ENCODE data around the gene FANCD2. TPM values are rescaled to one million over a fixed set of nuclear protein-coding genes. Genes with fewer than 3 reads are reported as not detected.
A peak's percentile ranks its signal among the peaks of the same experiment; 100 is the strongest.
"Not testable (repeated sequence)": the region's sequence is repeated elsewhere in the genome, so short reads cannot be mapped to it uniquely, and the experiment has no call there.

The FANCD2 gene
- 5.8 and 11.6 TPM in 2 replicates for total RNA-seq

DNA sequence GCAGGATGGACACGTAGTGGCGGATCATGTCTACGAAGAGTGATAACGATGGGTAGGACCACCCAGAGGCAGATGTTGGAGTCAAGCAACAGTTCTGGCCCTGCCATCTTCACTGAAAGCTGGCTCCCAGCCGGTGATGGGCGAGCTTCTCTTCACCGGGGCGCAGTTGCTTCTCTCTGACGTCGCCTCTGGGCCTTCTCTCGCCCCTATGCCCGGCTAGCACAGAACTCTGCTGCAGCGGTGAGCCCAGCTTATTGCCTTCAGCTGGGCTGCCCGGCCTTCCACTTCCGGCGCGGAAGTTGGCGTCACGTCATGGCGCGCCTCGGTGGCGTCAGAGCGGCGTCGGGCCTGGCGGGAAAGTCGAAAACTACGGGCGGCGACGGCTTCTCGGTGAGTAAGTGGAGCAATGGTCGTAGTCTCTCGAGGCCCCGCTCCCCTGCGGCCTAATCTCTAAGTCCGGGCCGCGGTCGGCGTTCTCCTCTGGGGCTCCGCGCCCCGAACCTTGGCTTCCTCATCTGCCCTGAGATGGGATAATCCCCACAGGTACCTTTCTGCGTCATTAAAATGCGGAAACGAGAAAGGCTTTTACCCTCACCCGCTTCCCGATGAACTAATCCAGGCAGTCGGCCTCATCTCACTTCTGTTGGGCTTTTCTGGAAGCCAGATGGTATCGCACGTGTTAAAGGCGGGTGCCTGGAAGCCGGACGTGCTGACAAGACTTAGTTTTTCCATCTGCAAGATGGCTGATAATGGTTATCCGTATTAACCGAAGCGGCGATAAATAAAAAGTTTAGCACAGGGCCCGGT lies at the start of gene FANCD2:
TSS of gene FANCD2 (plus strand) at position 354 of the 807 bp plus-strand sequence. CDS start 2,221 bp downstream, outside the sequence.
- peak; percentile 90 to 93 for DNase-seq (ENCODE audit: low read depth in 2 of 2)

DNA sequence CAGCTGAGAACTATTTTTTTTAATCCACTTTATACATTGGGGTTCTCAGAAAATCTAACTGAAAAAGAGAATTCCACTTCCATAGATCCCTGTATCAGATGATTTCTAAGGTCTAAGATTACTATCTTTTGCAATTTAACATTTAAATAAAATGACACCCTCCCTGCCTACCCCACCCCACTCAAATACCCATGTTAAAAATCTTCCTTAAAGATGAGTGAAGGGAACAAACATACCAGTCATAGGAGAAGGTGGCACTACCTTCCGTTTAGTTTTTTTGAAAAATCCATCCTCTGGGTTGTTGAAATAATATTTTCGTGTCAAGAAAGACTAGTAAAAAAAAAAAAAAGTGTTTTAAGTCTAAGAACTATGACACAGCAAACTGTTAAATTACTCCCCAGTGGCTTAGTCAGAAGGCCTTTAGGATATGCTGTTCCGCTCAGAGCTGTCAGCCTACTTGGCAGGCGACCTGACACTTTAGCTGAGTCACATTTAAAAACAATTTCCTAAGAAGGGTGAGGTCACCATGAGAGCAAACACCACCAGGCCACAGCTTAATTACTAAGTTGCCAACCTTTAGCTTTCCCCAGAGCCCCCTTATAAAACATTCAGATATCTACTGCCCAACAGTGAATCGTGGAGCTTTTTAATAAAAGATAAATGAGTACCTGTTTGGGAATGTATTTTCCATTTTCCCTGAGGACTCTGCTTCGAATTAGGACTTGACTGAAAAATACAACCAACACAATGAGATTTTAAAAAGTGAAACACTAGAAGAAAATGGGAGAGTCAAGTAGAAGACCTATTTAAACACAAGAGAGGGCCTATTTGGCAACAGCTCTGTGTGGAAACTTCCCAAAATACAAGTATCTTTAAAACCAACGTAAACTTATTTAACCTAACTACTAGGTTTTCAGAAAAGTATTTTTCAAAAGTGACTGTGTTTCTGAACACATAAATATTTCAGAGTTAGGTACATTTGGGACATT lies 49.2 kb upstream of the FANCD2 start:
- peak; percentile 84 to 99 for DNase-seq (ENCODE audit: low read depth in 2 of 2)

DNA sequence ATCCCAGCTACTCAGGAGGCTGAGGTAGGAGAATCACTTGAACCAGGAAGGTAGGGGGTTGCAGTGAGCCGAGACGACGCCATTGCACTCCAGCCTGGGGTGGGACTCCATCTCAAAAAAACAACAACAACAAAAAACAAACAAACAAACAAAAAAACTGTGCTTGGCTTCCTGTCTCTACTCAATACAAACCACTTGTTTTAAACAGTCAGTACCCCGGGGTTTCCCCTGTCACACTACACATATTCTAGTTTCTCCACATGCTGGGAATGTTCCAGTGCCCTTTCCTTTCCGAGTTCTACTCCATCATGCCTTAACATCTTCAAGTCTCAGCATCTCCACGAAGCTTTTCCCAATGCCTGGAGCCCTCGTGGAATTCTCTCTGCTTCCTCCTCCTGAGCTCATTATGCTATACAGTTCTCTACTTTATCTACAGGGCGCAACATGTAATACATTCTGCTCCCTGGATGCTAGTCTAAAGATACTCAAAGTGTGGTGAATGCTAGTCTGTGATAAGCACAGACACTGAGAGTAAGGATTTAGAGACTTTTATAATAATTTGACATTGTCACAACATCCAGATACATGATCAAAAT lies 47.4 kb upstream of the FANCD2 start:
- DNase-seq (ENCODE audit: low read depth in 2 of 2): no peak

DNA sequence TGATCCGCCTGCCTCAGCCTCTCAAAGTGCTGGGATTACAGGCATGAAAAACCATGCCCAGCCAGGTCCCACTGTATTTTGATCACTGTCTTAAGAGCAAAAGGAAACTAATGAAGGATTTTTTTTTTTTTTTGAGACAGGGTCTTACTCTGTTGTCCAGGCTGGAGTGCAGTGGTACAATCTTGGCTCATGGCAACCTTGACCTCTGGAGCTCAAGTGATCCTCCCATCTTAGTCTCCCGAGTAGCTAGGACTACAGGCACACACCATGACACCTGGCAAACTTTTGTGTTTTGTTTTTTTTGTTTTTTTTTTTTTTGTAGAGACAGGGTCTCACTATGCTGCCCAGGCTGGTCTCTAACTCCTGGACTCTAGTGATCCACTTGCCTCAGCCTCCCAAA lies 46.0 kb upstream of the FANCD2 start:
- DNase-seq (ENCODE audit: low read depth in 2 of 2): no peak

DNA sequence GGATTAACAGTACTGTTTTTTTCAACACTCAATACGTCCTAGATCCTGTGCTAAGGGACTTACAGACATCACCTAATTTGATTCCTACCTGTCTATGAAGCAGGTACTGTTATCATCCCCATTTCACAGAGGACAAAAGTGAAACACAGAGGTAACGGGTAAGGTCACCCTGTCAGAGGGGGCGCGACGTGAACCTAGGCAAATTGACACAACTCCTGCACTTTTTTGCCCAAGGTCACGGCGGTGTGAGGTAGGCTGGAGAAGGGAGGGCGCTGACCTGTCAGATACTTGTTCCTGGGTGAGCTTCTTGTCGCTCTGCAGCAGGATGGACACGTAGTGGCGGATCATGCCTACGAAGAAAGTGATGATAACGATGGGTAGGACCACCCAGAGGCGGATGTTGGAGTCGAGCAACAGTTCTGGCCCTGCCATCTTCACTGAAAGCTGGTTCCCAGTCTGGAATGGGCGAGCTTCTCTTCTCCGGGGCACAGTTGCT lies 40.0 kb upstream of the FANCD2 start:
- DNase-seq (ENCODE audit: low read depth in 2 of 2): no peak

DNA sequence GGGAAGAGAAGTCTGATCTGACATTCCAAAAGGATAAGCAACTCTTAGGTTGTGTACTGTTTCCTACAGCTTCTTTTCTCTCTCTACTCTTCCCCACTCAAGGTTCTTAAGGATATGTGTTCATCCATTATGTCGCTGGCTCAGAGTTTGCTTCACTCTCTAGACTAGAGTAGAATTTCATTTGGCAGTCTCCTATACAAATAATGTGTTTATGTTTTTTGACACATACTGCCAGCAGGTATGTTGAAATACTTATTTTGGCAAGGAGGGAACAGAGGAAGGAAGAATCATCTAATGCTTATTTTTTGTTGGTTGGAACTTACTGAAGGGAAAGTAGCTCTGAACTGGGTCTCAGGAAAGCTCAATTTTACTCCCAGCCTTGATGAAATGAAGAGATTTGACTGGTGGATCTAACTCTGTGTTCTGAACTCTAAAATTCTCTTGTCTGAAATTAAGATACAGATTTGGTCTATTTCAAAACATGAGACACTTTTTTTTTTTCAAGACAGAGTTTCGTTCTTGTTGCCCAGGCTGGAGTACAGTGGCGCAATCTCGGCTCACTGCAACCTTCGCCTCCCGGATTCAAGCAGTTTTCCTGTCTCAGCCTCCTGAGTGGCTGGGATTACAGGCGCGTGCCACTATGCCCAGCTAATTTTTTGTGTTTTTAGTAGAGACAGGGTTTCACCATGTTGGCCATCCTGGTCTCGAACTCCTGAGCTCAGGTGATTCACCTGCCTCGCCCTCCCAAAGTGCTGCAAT lies 32.0 kb upstream of the FANCD2 start:
- peak in 1 of 2 donors; percentile 63 for DNase-seq (ENCODE audit: low read depth in 2 of 2)

DNA sequence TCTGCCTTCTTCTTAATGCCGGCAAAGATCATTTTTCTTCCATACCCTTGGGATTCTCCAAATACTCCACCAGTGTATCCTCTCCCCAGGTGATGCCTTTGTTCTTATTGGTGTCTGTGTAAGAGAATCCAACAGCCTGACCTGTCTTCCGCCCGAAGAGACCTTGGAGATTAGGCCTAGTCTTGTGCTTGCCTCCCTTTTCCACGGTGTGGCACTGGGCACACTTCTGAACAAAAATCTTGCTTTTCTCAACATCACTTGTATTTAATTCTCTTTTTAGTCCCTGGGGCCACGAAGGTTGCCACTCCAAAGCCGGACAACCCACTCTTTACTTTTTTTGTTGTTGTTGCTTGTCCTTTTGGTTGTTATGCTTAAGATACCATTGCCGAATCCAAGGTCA lies 25.6 kb upstream of the FANCD2 start:
- DNase-seq (ENCODE audit: low read depth in 2 of 2): no peak

DNA sequence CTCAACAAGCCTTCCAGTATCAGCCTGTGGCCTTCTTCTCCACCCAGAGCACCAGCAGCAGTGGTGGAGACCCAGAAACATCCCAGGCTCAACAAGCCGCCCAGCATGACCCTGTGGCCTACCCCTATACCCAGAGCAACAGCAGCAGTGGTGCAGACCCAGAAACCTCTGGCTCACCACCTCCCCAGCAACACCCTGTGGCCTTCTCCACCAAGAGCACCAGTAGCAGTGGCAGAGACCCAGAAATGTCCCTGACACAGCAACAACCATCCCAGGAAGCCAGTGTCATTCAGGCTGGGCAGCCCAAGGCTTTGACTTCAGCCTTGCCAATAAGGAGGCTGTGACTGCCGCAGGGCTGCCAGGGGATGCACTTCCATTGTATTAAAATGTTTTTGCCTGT lies 23.3 kb upstream of the FANCD2 start:
- no peak for DNase-seq (ENCODE audit: low read depth in 2 of 2)

DNA sequence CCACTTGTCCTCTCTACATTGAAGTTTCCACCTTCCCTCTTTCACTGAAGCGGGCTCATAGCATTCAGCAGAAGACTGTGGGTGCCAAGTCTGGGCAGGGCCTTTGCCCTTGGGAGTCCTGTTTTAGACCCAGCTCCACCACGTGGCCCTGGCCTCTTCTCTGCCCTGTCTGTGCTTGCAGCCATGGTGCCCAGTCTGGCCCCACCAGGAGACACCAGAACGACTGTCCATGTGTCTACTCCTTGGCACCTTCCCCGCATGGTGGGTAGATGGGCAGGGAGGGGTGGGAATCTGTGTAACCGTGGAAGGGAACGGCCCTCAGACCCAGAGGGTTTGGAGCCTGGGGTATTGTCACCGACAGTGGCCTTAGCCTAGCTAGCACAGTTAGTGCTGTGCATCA lies 21.7 kb upstream of the FANCD2 start:
- no peak for DNase-seq (ENCODE audit: low read depth in 2 of 2)

DNA sequence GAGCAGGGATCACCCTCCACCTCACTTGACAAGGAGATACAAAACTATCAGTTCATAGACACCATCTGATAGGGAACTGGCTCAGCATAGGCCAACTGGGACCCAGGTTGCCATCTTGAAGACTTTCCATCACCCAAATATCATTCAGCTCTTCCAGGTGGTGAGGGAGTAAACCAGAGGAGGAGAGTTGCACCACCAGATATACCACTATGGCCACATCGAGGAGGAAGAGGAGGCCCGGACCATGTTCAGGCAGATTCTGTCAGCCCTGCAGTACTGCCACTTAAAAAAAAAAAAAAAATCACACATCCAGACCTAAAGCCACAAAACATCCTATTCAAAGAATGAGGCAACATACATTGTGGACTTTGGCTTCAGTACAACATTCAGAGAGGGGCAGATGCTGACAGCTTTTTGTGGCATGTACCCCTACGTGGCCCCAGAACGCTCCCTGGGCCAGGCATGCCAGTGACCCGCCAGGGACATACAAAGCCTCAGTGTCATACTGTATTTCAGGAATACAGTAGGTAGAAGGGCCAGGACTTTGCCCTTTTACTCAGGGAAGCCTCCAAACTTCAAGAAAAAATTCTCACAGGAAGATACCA lies 21.2 kb upstream of the FANCD2 start:
- peak in 1 of 2 donors; percentile 9 for DNase-seq (ENCODE audit: low read depth in 2 of 2)

DNA sequence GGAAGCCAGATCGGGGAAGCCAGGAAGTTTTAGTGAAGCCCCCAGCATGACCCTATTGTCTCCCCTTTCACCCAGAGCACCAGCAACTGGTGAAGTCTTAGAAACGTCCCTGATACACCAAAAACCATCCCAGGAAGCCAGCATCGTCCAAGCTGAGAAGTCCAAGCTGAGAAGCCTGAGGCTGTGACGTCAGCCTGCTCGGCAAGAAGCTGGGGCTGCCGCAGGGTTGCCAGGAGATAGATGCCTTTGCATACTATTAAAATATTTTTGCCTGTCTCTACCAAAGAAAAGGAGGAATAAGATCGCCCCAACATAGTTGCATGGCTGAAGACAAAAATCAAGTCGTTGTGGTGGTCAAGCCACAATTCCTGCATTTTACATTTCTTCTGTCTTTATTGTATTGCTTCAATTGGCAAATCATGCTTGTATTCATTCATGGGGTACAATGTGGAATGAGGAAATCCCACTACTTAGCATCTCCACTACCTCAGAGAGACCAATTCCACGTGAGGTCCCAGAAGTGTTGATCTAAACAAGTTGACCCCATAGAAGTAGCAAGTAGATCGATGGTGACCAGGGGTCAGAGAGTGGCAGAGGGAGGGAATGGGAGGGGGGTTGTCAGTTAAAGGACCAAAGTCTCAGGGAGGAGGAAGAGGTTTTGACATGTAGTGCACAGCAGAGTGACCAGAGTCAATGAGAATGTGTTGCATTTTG lies 20.0 kb upstream of the FANCD2 start:
- DNase-seq (ENCODE audit: low read depth in 2 of 2): no peak

DNA sequence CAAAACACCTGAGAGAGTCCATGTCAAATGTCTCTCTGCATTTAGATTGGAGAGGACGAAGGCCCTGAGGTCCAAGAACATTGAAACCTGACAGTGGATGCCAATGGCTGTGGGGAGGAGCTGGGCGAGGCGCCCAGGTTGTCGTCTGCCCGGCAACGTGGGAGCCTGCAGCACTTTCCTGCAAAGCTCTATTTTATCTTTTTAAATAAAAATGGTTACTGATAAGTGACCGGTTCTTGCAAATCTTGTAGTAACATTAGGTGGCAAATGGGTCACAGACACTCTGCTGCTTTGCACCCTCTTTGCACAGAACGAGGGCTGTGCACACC lies 19.5 kb upstream of the FANCD2 start:
- no peak for DNase-seq (ENCODE audit: low read depth in 2 of 2)

DNA sequence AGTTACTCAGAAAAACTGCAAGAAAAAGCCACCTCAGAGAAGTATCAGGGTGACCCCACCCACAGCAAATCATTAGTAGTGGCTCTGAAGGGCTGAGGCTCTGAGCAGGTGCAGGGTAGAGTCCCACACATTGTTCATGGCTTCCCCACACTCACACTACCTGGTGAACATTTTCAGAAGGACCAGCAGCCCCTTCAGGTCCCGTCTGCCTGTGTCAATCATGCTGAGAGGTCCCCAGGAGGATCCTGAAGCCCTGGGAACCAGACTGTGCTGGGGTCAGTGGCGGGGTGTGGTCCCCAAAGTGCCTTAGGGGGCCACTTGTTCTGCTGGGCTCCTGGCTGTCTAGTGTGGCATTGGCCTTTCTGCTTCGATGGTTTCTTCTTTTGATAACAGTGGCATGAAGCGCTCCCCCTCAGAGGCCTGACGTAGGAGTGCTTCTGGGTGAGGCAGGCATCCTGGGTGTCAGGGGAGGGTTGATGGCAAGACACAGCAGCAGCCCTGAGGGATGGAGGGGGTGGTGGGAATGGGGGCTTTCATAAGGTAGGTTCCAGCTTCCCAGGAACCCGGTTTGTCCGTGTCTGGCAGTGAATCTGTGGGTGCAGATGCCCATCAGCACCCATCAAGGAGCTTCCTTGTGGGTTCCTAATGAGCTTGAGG lies 19.0 kb upstream of the FANCD2 start:
- DNase-seq (ENCODE audit: low read depth in 2 of 2): no peak

DNA sequence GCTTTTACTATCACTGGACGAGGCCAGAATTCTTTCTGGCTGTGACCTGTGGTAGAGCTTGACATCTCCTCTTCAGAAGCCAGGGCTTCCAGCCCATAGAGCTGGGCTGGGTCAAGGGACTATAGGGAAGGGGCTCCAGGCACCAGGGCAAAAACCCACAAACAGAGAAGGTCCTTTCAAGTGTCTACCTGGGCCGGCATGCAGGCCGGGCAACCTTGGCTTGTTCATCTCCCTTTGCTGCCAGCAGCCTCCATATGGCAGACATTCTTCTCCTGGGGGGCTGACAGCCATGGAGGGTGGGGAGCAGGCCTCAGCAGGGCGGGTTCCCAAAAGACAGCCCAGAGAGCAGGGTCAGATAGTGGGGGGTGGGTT lies 18.0 kb upstream of the FANCD2 start:
- DNase-seq (ENCODE audit: low read depth in 2 of 2): not testable (repeated sequence)

DNA sequence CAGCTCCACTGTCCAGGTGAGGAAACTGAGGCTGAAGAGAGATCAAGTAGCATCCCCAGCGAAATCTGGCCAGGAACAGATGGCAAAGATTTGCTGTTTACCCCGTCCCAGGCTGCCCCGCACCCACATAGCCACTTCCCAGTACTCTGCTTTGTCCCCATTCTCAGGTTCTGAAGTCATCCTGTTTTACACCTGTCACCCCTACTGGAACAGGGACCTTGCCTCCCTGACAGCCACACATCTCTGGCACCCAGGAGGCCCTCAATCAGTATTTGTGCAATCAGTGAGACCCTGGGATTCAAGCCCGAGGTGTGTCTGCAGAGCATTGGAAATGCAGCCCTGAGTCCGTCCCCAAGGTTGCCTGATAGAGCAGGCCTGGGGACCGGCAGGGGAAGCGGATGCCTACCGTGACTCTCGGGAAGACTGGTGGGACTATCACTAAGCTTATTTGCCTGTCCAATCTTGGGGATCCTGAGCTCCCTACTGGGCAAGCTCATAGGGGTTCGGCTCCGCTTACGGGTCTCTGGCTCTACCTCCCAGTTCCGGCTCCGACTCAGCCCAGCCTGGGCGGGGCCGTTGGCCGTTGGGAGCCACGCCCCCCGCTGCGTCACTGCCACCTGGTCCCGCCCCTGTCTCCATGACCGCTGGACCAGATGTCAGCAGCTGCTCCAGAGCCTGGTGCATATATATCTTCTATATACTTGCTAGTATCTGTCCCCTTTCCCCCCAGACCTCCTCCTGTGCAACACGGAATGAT lies 17.5 kb upstream of the FANCD2 start:
- DNase-seq (ENCODE audit: low read depth in 2 of 2): peak; percentile 68 to 77

DNA sequence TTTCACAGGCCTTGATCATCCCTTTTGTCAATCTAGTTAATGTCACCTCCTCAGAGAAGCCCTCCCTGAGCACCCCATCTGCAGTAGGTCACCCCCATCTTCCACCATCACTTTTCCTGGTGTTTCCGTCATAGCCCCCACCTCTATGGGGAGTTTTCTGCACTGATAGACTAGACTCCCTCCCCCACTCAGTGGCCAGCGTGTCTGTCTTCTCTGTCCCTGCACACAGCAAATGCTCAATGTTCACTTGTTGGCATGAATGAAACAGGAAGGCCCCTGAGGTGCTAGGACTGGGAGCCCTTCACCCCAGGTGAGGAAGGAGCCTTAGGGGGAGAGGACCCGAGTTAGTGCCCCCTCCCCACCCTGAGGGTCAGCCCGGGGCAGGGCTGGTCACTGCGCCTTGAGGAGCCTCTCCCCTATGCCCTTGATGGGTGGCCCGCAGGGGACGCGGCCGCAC lies 15.8 kb upstream of the FANCD2 start:
- DNase-seq (ENCODE audit: low read depth in 2 of 2): no peak

DNA sequence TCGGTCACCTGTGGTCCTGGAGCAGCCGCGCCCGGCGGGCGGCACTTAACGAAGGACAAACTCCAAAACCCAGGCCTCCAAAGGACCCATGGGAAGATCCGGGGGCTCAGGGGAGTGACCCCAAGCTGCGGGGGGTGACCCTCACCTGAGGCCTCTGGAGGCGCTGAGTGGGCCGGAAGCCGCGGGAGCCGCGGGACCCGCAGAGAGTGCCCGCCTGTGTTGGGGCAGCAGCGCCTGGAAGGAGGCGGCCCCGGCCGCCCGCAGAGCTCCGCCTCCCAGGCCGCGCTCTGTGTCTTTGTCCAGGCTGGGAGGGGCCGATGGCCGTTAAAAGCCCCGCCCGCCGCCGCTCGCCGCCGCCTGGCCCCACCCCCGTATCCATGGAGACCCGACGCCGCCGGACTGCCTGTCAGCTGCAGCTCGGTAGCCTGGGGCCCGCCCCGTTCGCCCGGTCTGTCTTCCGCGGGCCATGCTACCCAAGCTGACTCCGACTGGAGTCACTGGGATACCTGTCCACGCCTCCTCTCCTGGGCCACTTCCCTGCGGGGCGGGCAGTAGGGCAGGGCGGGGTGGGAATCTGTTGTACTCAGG lies 15.3 kb upstream of the FANCD2 start:
- peak; percentile 91 to 93 for DNase-seq (ENCODE audit: low read depth in 2 of 2)

DNA sequence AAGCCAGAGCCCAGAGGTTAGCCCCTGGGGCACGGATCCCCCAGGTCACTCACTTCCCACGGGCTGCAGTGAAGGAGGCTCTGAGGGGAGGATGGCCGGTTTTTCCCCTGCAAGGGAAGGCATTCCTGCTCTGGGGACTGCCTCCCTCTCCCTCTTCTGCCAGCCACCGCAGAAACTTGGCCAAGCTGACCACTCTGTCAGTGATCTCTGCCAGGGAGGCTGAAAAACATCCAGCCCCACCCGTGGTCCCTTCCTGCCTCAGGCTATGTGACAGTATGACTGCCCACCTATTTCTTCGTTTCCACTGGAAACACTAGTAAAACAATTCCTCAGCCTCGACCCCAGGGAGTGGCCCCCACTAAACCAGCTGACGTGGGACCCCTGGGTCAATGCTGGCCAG lies 14.6 kb upstream of the FANCD2 start:
- peak in 1 of 2 donors; percentile 17 for DNase-seq (ENCODE audit: low read depth in 2 of 2)

Measured in lung microvascular endothelial cell (primary cell).